ENCODE measurements around the gene AQP6. TPM values are rescaled to one million over a fixed set of nuclear protein-coding genes. Genes with fewer than 3 reads are reported as not detected.

The AQP6 gene
- total RNA-seq, 1 donor from 2014 or later = not detected

DNA sequence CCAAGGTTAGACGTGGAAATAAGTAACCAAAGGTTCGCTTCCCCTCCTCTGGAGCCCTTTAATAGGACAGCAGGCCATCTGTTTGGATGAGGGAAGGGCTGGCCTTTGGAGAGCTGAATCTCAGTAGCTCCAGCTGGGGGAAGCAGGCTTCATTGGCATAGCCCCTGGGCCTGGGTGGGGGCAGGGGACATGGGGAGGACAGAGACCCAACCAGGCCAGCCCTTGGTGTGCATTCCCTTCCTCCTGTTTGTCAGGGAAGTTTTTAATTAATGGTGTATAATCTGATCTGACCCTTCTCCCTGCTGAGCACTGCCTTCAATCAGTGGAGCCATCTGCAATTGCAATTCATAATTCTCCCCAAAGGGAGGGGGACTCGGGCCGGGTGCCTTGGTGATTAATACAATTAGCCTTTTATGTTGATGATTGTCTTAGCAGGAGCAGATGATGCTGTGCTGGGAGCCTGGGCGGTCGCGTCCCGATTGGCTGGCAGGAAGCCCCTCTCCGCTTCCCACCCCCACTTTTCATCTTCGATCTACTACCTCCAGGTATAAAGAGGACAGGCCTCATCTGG lies 6.4 kb downstream of the AQP6 start:
- Histone ChIP-seq H3K27ac (replicated peaks) (no peak overlapping the region), H3K27me3 (ENCODE audit: low read depth) (peaks cover 29% of the 10 kb centered on the region), H3K4me3 (no peak overlapping the region), H3K4me1 (peaks cover 20% of the 10 kb centered on the region), H3K36me3 (no peaks in the 10 kb centered on the region), H3K9me3 (replicated peaks) (no peaks in the 10 kb centered on the region)
- no peak for DNase-seq
- intact Hi-C loops (cut with micrococcal nuclease) = no loop called here
- TF ChIP-seq, protein P1, sequence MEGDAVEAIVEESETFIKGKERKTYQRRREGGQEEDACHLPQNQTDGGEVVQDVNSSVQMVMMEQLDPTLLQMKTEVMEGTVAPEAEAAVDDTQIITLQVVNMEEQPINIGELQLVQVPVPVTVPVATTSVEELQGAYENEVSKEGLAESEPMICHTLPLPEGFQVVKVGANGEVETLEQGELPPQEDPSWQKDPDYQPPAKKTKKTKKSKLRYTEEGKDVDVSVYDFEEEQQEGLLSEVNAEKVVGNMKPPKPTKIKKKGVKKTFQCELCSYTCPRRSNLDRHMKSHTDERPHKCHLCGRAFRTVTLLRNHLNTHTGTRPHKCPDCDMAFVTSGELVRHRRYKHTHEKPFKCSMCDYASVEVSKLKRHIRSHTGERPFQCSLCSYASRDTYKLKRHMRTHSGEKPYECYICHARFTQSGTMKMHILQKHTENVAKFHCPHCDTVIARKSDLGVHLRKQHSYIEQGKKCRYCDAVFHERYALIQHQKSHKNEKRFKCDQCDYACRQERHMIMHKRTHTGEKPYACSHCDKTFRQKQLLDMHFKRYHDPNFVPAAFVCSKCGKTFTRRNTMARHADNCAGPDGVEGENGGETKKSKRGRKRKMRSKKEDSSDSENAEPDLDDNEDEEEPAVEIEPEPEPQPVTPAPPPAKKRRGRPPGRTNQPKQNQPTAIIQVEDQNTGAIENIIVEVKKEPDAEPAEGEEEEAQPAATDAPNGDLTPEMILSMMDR (IDR thresholded peaks at IDR 0.05; ENCODE audit: borderline replicate concordance) = no peak

DNA sequence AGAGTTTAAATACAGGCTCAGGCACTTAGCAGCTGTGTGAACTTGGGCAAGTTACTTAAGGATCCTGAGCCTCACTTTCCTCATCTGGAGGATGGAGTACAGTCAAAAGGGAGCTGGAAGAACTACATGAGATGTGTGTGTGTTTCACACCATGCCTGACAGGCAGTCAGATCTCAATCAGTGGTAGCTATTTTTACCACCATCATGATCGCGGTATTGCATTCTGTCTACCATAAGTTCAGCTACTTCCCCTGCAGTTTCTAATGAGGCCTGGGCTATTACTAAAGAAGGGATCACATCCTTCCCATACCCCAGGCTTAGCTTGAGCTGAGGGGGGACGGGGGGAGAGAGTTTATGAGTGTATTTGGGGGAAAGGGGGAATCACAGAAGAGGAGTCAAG lies 7.0 kb downstream of the AQP6 start:
- intact Hi-C loops (cut with micrococcal nuclease) = no loop called here
- Histone ChIP-seq H3K36me3 (no peaks in the 10 kb centered on the region), H3K9me3 (replicated peaks) (no peaks in the 10 kb centered on the region), H3K27ac (replicated peaks) (no peak overlapping the region), H3K27me3 (ENCODE audit: low read depth) (peaks cover 22% of the 10 kb centered on the region), H3K4me1 (peaks cover 20% of the 10 kb centered on the region), H3K4me3 (no peak overlapping the region)
- no peak for DNase-seq
- TF ChIP-seq, protein P1 (IDR thresholded peaks at IDR 0.05; ENCODE audit: borderline replicate concordance) = no peak

DNA sequence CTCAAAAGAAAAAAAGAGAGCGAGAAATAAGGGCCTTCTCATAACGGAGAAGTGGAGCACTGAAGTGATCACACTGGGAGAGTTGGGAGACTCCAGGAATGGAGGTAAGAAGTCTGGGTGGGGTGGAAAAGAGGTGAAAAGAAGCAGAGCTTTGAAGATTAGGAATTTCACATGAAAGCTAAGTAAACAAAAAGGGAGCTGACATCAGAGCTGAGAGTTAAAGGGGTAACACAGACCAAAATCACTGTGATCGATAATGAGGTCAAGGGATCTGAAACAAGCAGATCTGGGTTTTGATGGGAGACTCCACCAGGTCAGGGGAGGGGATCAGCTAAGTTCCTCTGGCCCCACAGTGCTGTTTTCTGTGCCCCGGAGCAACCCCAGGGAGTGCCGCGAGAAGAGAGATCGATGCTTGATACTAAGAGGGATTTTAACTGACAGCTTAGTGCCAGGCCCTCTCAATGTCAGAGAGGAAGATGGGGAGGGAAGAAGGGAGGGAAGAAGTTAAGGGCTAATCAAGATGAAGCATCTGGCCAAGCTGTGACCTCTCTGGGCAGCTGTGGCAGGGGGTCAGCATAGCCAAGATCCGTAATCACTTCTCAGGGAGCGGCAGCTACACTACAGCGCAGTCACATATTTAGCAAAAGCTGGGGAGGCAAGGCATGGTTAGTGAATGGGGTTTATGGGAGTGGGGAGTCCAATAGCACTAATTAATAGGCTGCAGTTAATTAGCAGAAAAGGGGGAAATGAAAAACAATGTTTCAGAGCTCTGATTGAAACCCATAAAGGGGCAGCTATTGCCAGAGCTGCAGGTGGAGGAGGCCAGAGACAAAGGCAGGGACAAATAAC lies 8.0 kb downstream of the AQP6 start:
- intact Hi-C loops (cut with micrococcal nuclease) = no loop called here
- H3K9me3 ChIP-seq (replicated peaks) = no peaks in the 10 kb centered on the region
- peaks cover 15% of the 10 kb centered on the region for H3K4me1 ChIP-seq
- no peaks in the 10 kb centered on the region for H3K36me3 ChIP-seq
- TF ChIP-seq, protein P1 (IDR thresholded peaks at IDR 0.05; ENCODE audit: borderline replicate concordance) = no peak
- no peak overlapping the region for H3K27ac ChIP-seq (replicated peaks)
- peaks cover 12% of the 10 kb centered on the region for H3K27me3 ChIP-seq (ENCODE audit: low read depth)
- H3K4me3 ChIP-seq = no peak overlapping the region
- DNase-seq = no peak

DNA sequence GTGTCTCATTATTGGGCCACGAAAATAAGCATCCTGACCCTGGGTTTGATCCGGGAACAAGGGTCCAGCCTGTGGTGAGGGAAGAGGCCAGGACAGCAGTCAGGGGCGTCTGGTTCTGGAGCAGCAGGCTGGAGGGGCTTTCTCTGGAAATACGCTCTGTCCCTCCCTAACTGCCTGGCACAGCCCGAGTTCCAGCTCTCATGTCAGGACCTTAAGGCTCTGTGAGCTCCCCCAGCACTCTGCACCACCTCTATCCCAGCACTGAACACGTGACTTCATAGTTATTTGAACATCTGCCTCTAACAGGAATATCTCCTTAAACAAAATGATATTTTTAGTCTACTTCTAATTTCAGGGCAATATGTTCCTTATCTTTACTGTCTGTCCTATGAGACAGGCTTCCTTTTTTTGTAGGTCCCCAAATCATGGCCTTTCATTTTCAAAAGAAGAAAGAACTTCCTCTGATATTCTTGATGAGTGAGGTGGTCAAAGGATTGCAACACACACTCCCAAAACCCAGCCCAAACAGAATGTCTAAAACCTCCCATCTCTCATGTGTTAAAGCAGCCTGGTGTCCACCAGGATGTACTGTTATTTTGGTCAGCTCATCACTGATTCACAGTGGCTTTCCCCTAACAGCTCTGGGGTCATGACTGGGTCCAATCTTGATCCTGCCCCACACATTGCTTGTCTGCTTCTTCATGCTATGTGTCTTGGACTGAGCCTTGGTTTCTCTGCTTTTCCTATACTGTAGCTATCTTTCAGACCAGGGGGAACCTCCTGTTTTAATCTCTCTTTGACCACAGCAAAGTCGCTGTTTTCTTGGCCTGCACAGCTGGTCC lies 9.7 kb downstream of the AQP6 start:
- H3K4me1 ChIP-seq = peaks cover 15% of the 10 kb centered on the region
- no peak for DNase-seq
- H3K27ac ChIP-seq (replicated peaks) = no peak overlapping the region

DNA sequence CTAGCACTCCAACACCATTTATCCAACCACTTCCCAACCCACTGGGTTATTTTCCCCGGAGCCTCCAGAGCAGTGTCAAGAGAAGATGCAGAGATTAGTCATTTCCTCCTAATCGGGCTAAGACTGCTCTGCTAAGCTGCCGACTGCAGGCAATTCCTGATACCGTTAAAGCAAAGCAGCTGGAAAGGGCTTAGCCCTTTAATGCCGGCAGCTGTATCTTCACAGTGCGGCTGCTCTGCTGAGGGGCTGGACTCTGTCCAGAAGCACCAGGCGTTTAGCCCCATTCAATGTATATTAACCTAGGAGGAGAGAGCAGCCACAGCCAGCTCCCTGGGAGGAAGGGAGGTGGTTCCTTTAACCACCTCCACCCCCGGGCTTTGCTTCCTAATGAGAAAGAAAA lies 11.1 kb downstream of the AQP6 start:
- H3K36me3 ChIP-seq = no peaks in the 10 kb centered on the region
- peaks cover 22% of the 10 kb centered on the region for H3K4me1 ChIP-seq
- peak overlapping the region; percentile 24 for H3K27ac ChIP-seq (replicated peaks)
- no peaks in the 10 kb centered on the region for H3K9me3 ChIP-seq (replicated peaks)
- H3K4me3 ChIP-seq = peak overlapping the region; percentile 20
- TF ChIP-seq, protein P1 (IDR thresholded peaks at IDR 0.05; ENCODE audit: borderline replicate concordance) = no peak
- H3K27me3 ChIP-seq (ENCODE audit: low read depth) = no peaks in the 10 kb centered on the region
- intact Hi-C loops (cut with micrococcal nuclease) = no loop called here
- no peak for DNase-seq

More for the DNA sequence above, 9.7 kb downstream of the AQP6 start:
- Histone ChIP-seq H3K27me3 (ENCODE audit: low read depth) (no peaks in the 10 kb centered on the region), H3K9me3 (replicated peaks) (no peaks in the 10 kb centered on the region), H3K36me3 (no peaks in the 10 kb centered on the region), H3K4me3 (no peak overlapping the region)
- intact Hi-C loops (cut with micrococcal nuclease) = no loop called here
- TF ChIP-seq, protein P1 (IDR thresholded peaks at IDR 0.05; ENCODE audit: borderline replicate concordance) = no peak
